Prostate gland (tissue), 2 donors: Measurements from ENCODE around the gene DMXL2. TPM values are rescaled to one million over a fixed set of nuclear protein-coding genes. Genes with fewer than 3 reads are reported as not detected.

Experiments
- DNase-seq: peaks from one replicate; pipeline ENCODE4 v3.0.0-alpha.2; 2019; ENCODE audit warnings: low spot score
- H3K27ac ChIP-seq, 2 donors: fragments of 200-600 bp; sonication (generic); 2 replicates each; pipeline ENCODE4 v1.5.1; 2017 to 2019
- H3K27me3 ChIP-seq: fragments of 200-600 bp; sonication (generic); replicated peaks from 2 replicates; pipeline ENCODE4 v1.5.1; 2019; ENCODE audit not compliant: insufficient read depth
- H3K36me3 ChIP-seq, 2 donors: fragments of 200-600 bp; sonication (generic); 1 replicate in 1 of 2; 2 replicates in 1 of 2; pipeline versions ENCODE4 v1.5.1 to v1.8.1; 2017 to 2019
- H3K4me1 ChIP-seq: fragments of 200-600 bp; sonication (generic); replicated peaks from 2 replicates; pipeline ENCODE4 v1.5.1; 2019
- H3K4me3 ChIP-seq, 2 donors: fragments of 200-600 bp; sonication (generic); 2 replicates each; pipeline ENCODE4 v1.5.1; 2017 to 2019
- H3K9me3 ChIP-seq: fragments of 200-600 bp; sonication (generic); 2 replicates; pipeline ENCODE4 v1.5.1; 2017
- POLR2A ChIP-seq: fragments of 450-650 bp; IDR thresholded peaks from one replicate; pipeline ENCODE4 v1.6.1; 2016; ENCODE audit warnings: antibody characterized with exemption, mild to moderate bottlenecking
- POLR2AphosphoS5 ChIP-seq: sonication (generic); formaldehyde crosslinking; IDR thresholded peaks from one replicate; pipeline ENCODE4 v1.6.1; 2017; ENCODE audit warnings: antibody characterized with exemption
- WGBS: methylation state at CpG from one replicate; pipeline ENCODE4 v1.1.5; 2018; 5-methylcytosine and 5-hydroxymethylcytosine counted together
- intact Hi-C: fragments of 100-400 bp; cut with DNase I; formaldehyde crosslinking; loops from one replicate; pipeline ENCODE4 v1.14.2; 2022
- total RNA-seq, 2 donors: library from RNA; depleted of rRNA; stranded (reverse); fragments of >200 nt; gene quantifications; one replicate each; pipeline ENCODE4 v1.1.0, GENCODE V29; 2016
- TF ChIP-seq, protein P1 (sequence below), 4 experiments: fragments of 200-600 bp in 2 of 4; fragments of 450-650 bp in 2 of 4; sonication (generic) in 2 of 4; IDR thresholded peaks; 1 replicate in 3 of 4; 2 replicates in 1 of 4; pipeline ENCODE4 v1.5.1; 2016 to 2019; ENCODE audit warnings: antibody characterized with exemption in 4 of 4, mild to moderate bottlenecking in 2 of 4, moderate library complexity in 2 of 4

The DMXL2 gene
- total RNA-seq, 2 donors from 2014 or later = 12.2 to 35.3 TPM

GRCh38 chr15:51536965-51537574 lies 85.5 kb downstream of the DMXL2 start:
- DNase-seq = no peak
- whole genome bisulfite sequencing = 14% methylated on average over 1 of the region's 1 CpG

GRCh38 chr15:51533672-51534398 lies 88.7 kb downstream of the DMXL2 start:
- Histone ChIP-seq H3K36me3 (no peaks in the 10 kb centered on the region), H3K9me3 (no peaks in the 10 kb centered on the region), H3K27ac (no peak overlapping the region), H3K4me1 (no peaks in the 10 kb centered on the region), H3K27me3 (no peaks in the 10 kb centered on the region), H3K4me3 (no peak overlapping the region)
- DNase-seq = no peak
- no peak for TF ChIP-seq POLR2AphosphoS5
- no peak for TF ChIP-seq POLR2A
- TF ChIP-seq, protein P1, sequence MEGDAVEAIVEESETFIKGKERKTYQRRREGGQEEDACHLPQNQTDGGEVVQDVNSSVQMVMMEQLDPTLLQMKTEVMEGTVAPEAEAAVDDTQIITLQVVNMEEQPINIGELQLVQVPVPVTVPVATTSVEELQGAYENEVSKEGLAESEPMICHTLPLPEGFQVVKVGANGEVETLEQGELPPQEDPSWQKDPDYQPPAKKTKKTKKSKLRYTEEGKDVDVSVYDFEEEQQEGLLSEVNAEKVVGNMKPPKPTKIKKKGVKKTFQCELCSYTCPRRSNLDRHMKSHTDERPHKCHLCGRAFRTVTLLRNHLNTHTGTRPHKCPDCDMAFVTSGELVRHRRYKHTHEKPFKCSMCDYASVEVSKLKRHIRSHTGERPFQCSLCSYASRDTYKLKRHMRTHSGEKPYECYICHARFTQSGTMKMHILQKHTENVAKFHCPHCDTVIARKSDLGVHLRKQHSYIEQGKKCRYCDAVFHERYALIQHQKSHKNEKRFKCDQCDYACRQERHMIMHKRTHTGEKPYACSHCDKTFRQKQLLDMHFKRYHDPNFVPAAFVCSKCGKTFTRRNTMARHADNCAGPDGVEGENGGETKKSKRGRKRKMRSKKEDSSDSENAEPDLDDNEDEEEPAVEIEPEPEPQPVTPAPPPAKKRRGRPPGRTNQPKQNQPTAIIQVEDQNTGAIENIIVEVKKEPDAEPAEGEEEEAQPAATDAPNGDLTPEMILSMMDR (IDR thresholded peaks at IDR 0.05) = no peak
- WGBS = 89% methylated on average over 4 of the region's 4 CpGs
- intact Hi-C loops = no loop called here

More at GRCh38 chr15:51536965-51537574, 85.5 kb downstream of the DMXL2 start:
- H3K9me3 ChIP-seq = no peaks in the 10 kb centered on the region
- intact Hi-C loops = no loop called here
- H3K4me1 ChIP-seq = no peaks in the 10 kb centered on the region
- no peak for TF ChIP-seq POLR2AphosphoS5
- TF ChIP-seq, protein P1 (IDR thresholded peaks at IDR 0.05) = peak in 3 of 4 experiments; percentile 16 to 29 (median 26)
- no peak for TF ChIP-seq POLR2A
- no peak overlapping the region for H3K27ac ChIP-seq
- H3K27me3 ChIP-seq = no peaks in the 10 kb centered on the region
- H3K36me3 ChIP-seq = no peaks in the 10 kb centered on the region
- H3K4me3 ChIP-seq = no peak overlapping the region

DNA sequence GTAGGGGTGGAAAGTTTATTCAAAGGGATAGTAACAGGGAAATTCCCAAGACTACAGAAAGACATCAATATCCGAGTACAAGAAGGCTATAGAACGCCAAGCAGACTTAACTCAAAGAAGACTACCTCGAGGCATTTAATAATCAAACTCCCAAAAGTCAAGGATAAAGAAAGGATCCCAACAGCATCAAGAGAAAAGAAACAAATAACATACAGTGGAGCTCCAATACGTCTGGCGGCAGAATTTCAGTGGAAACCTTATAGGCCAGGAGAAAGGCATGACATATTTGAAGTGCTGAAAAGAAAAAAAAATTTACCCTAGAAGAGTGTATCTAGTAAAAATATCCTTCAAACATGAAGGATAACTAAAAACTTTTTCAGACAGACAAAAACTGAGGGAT lies 95.6 kb downstream of the DMXL2 start:
- Histone ChIP-seq H3K4me1 (no peaks in the 10 kb centered on the region), H3K4me3 (no peak overlapping the region), H3K27ac (no peak overlapping the region), H3K36me3 (no peaks in the 10 kb centered on the region), H3K9me3 (no peaks in the 10 kb centered on the region), H3K27me3 (no peaks in the 10 kb centered on the region)
- TF ChIP-seq POLR2A = no peak
- no peak for TF ChIP-seq POLR2AphosphoS5
- TF ChIP-seq, protein P1 (IDR thresholded peaks at IDR 0.05) = no peak
- no peak for DNase-seq
- intact Hi-C loops = no loop called here
- 95% methylated on average over 5 of the region's 5 CpGs for WGBS

- Histone ChIP-seq H3K4me1 (no peaks in the 10 kb centered on the region), H3K36me3 (no peaks in the 10 kb centered on the region), H3K4me3 (no peak overlapping the region), H3K27ac (no peak overlapping the region), H3K9me3 (no peaks in the 10 kb centered on the region), H3K27me3 (no peaks in the 10 kb centered on the region)
- TF ChIP-seq POLR2AphosphoS5 (no peak), POLR2A (no peak)
- intact Hi-C loops = no loop called here
- 90% methylated on average over 5 of the region's 5 CpGs for WGBS
- no peak for DNase-seq
These were observed 98.2 kb downstream of the DMXL2 start for GRCh38 chr15:51524376-51524775.

GRCh38 chr15:51516291-51516690 lies 106.3 kb downstream of the DMXL2 start:
- DNase-seq = no peak
- Histone ChIP-seq H3K4me3 (no peak overlapping the region), H3K27ac (no peak overlapping the region), H3K27me3 (no peaks in the 10 kb centered on the region), H3K36me3 (no peaks in the 10 kb centered on the region), H3K4me1 (no peaks in the 10 kb centered on the region), H3K9me3 (no peaks in the 10 kb centered on the region)
- TF ChIP-seq POLR2A (no peak), POLR2AphosphoS5 (no peak)
- TF ChIP-seq, protein P1 (IDR thresholded peaks at IDR 0.05) = no peak
- intact Hi-C loops = no loop called here
- WGBS = 93% methylated on average over 1 of the region's 1 CpG
